ENCODE data around the gene FAM171A1. TPM values are rescaled to one million over a fixed set of nuclear protein-coding genes. Genes with fewer than 3 reads are reported as not detected.
"Not testable (repeated sequence)": the region's sequence is repeated elsewhere in the genome, so short reads cannot be mapped to it uniquely, and the experiment has no call there.

FAM171A1 gene
- polyA plus RNA-seq, 10 donors = 28.3 to 54.8 (median 34.3) TPM

DNA sequence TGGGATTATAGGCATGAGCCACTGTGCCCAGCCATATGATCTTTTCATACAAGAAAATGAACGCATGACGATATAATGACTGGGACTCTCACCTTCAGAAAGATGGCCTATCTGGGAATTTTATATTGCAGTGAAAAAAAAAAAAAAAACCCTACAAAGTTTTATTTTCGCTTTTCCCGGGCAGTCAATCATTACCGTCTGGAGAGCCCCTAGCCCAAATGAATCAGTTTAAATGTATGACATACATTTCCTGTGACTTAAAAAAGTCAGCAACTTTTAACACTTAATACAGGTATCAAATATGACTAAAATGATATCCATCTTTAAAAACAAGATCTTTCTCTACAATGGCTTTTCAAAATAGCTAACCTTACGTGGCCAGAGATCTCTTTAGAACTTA, 154.4 kb downstream of the FAM171A1 start:
- no peak for DNase-seq

- no peak for DNase-seq
Observed at GRCh38 chr10:15214237-15214636, 156.9 kb downstream of the FAM171A1 start.

GRCh38 chr10:15213461-15213861, 157.6 kb downstream of the FAM171A1 start:
- DNase-seq = no peak

DNA sequence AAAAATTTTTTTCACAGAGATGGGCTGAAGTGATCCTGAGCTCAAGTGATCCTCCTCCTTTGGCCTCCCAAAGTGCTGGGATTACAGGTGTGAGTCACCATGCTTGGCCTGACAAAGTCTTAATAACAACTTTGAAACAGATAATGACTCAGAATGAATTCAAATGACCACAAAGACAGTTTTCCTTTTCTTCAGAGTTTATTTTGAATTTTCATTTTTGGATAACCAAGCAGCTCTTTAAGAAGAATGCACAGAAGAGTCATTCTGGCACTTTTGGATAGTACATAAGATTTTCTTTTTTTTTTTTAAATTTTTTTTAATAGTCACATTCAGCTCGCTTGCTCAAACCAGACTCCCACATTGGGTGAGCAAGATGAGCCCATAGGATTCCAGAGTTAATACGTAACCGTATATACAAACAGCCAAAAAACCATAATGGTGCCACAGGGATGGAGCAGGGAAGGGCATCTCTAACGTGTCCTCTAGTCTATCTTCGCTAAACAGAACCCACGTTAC, 159.6 kb downstream of the FAM171A1 start:
- peak in 1 of 3 donors; percentile 64 for DNase-seq

DNA sequence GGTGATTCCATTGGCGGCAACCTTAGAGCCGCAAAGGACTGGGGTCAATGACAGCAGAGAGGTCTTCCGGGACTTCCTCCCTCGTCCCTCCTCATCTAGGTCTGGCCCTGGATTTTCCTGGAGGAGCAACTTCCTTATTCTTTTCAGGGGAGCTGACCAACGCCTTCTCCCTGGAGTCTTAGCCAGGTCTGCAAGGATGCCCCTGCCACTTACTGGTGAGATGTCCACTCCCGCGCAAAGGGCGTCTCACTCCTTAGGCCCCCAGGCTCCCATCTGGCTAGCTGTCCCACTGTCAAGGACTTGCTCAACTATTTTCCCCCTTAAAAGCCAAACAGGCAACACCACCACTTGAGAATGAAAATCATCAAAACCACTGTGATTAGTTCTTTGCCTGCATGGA, 160.6 kb downstream of the FAM171A1 start:
- DNase-seq = no peak

DNA sequence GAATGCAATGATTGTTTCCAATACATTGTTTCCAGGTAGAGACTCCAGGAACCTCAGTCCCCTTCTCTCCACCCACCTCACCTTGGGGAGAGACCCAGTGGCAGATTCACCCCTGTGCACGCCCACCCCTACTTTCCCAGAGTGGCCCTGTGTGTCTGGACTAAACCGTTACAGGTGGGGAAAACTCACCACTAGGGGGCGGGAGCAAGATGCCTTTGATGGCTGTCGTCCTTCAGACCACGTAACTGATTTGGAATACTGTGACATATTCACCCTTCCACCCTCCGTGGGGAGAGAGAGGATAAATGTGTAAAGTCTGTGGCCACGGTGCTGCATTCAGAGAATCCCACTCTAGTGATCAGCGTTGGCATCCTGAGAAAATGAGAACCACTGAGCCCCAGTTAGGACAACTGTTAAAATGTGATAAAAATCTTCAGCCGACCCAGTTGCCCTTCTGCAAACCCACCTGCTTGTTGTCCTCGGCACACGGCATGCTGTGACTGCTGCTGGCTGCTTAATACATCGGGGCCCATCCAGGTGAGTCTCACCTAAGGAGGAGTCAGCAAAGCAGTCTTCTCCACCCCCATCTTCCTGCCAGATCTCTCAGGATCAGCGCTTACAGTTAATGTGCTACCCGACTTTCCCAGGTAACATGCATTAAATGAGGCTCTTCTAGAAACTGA, 161.1 kb downstream of the FAM171A1 start:
- peak; percentile 66 to 82 (median 75) for DNase-seq

DNA sequence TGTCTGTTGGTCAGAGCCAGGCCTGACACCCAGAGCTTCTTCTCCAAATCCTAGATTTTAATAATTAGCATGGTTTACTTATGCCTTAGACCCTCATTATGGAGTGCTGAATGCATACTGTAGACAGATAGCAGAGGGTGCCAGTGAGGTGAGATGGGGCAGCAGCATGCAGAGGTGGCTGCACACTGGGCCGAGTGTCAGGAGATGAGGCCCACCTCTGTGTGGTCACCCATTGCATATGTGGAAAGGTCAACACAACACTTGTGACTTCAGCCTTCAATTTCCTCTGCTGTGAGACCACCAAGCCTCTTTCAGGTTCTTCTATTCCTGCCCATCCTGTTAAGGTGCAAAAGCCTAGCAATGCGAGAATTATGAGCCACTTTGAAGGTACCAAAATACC, 162.9 kb downstream of the FAM171A1 start:
- DNase-seq = no peak

DNA sequence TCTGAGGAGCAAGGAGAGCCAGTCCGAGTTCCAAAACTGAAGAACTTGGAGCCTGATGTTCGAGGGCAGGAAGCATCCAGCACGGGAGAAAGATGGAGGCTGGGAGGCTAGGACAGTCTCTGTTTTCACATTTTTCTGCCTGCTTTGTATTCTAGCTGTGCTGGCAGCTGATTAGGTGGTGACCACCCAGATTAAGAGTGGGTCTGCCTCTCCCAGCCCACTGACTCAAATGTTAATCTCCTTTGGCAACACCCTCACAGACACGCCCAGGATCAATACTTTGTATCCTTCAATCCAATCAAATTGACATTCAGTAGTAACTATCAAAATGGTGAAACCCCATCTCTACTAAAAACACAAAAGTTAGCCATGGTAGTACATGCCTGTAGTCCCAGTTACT, 163.7 kb downstream of the FAM171A1 start:
- not testable (repeated sequence) for DNase-seq

- DNase-seq = no peak
Observed at GRCh38 chr10:15202639-15203038, 168.4 kb downstream of the FAM171A1 start.

- not testable (repeated sequence) for DNase-seq
Observed at GRCh38 chr10:15202301-15202621, 168.8 kb downstream of the FAM171A1 start.

- no peak for DNase-seq
Observed at GRCh38 chr10:15201589-15202300, 169.3 kb downstream of the FAM171A1 start.

GRCh38 chr10:15200626-15201025, 170.5 kb downstream of the FAM171A1 start:
- DNase-seq = peak in 1 of 3 donors; percentile 87

GRCh38 chr10:15197911-15198310, 173.2 kb downstream of the FAM171A1 start:
- no peak for DNase-seq

- peak in 1 of 3 donors; percentile 21 for DNase-seq
Observed at GRCh38 chr10:15197276-15197675, 173.8 kb downstream of the FAM171A1 start.

- DNase-seq = peak in 1 of 3 donors; percentile 33
Observed at GRCh38 chr10:15196021-15196834, 174.9 kb downstream of the FAM171A1 start.

DNA sequence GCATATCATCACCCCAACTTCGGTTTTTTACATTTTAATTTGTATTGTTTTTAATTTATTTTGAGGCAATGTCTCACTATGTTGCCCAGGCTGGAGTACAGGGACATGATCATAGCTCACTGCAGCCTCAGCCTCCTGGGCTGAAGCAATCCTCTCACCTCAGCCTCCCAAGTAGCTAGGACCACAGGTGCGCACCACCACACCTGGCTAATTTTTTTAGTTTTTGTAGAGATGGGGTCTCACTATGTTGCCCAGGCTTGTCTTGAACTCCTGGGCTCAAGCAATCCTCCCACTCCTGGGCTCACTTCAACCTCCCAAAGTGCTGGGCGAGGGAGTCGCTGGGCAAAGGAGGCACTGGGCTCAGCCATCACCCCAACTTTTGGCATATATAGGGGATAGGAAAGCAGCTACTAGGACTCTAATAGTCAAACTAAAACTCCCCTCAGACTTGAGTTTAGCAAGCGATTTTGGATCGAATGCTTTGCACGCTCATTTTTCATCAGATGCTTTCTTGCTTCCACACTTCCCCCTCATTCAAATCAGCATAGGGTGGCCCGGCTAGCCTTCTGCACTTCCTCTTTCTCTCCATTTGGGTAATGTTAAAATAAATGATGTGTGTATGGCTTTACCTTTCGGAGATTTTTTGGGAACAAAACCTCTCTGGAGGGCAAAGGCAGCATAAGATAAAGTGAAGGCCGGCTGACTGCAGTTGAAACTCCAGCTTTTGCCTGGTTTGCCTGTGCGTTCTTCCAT, 181.8 kb downstream of the FAM171A1 start:
- DNase-seq = no peak

- DNase-seq = no peak
Observed at GRCh38 chr10:15188603-15189002, 182.5 kb downstream of the FAM171A1 start.

DNA sequence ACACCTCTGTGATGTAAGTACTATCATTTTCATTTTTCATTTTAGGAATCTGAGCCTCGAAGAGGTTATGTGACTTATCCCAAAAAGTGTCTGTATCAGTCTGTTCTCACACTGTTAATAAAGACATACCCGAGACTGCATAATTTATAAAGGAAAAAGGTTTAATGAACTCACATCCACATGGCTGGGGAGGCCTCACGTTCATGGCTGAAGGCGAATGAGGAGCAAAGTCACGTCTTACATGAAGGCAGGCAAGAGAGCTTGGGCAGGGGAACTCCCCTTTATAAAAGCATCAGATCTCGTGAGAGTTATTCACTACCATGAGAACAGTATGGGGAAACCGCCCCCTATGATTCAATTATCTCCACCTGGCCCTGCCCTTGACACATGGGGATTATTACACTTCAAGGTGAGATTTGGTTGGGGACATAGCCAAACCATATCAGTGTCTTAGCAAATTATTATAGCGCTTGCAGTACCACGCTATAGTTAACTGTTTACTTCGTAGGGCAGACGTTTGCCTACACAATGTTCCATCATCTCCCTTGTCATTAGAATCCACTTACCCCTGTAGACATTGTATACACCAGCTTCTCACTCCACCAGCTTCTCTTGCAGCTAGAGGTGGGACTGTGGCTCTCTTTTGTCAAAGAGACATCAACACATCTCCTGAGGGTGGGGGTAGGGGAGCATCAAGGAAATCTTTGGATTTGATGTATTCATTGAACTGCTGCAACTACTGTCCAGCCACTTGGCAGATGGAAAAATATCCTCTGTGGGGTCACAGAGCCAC, 187.2 kb downstream of the FAM171A1 start:
- no peak for DNase-seq

DNA sequence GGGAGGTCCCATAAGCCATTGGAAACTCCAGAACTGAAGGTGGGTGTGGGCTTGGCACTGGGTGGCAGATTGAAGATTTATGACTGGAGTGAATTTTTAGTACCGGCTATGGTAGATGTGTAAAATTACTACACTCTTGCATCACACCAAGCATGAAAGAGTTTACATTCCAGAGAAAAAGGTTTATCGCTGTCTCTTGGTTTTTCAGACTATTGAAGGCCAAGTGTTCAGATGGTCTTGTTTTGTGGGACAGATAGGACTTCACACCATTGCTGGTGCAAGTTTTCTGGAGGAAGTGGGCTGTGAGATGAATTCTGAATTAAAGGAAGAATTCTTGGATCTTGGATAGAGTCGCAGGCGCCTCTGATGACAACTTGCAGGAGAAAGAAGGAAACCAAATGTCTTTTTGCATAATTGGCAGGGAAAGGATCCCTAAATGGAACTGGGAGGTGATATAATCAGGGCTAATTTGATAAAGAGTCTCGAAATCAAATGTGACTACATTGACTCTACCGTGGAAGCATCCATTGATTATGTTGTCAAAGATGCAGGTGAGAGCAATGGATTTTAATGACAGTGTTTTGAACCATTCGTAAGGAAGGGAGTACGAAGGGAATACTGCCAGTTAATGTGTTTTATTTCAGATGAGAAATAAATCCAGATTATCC, 188.4 kb downstream of the FAM171A1 start:
- peak in 1 of 3 donors; percentile 23 for DNase-seq

DNA sequence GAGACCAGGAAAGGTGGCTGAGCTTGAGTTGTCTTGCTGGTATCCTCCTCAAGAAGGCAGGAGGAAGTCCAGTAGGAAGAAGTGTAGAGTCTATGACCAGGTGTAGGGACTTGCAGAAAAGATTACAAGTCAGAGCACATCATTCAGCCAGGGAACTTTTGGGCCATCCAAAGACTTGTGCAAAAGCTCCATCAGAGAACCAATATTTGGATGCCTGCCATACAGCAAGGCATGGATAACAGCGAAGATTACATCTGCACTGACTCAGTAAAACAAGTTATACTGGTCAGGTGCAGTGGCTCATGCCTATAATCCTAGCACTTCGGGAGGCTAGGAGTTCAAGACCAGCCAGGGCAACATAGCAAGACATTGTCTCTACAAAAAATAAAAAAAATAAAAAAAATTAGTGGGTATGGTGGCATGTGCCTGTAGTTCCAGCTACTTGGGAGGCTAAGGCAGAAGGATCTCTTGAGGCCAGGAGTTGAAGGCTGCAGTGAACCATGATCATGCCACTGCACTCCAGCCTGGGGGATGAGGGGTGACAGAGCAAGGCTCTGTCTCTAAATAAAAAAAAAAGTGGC, 189.4 kb downstream of the FAM171A1 start:
- DNase-seq = no peak
